Coronary artery (tissue), 2 donors: ENCODE measurements around the gene USP6NL.
A peak's percentile ranks its signal among the peaks of the same experiment; 100 is the strongest.

Experiments used
- DNase-seq: peaks from one replicate; pipeline ENCODE4 v3.0.0-alpha.2; 2017; ENCODE audit warnings: low spot score
- H3K27ac ChIP-seq, 2 donors: fragments of 200-600 bp; sonication (generic); one replicate each; pipeline ENCODE4 v1.5.1; 2016 to 2019
- H3K4me3 ChIP-seq: fragments of 200-600 bp; sonication (generic); 2 replicates; pipeline ENCODE4 v1.5.1; 2016; ENCODE audit warnings: mild to moderate bottlenecking, moderate library complexity
- CTCF ChIP-seq: fragments of 200-600 bp; sonication (generic); IDR thresholded peaks from one replicate; pipeline ENCODE4 v1.5.1; 2019; ENCODE audit warnings: antibody characterized with exemption

The USP6NL gene

GRCh38 chr10:11449761-11450160 lies 161.7 kb downstream of the USP6NL start:
- Histone ChIP-seq H3K27ac (no peak overlapping the region), H3K4me3 (no peak overlapping the region)
- DNase-seq: no peak
- TF ChIP-seq CTCF: no peak

DNA sequence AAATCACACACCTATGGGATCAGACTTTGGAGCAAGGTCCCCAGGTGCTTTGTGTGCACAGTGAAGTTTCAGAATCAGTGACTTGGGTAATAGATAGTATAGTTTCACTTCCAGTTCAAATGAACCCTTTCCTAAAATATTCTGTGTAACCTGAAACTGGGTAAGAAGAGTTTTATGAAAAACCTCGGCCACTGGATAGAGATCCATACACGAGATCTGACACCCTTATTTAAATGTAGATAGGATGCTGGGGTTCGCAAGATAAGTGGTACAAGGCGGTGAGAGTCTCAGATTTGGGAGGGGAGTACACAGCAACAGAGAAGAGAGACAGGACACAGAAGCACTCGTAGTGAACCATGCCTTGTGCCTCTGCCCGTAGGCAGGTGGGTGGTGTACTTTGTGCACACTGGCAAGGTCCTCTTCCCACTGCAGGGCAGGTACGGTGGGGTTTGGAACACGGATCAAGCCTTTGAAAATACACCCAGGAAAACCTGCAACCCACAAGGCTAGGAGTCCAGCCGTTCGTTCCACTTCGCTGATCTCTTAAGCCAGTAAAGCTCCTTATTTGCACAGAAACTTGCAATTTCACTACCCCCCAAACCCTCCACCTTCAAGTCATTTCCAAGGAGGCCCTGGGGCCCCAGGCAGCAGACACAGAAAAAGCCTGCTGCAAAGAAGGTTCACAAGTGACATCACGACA lies 162.8 kb downstream of the USP6NL start:
- DNase-seq: peak; percentile 12
- TF ChIP-seq CTCF: no peak
- Histone ChIP-seq H3K27ac (no peak overlapping the region), H3K4me3 (no peak overlapping the region)

DNA sequence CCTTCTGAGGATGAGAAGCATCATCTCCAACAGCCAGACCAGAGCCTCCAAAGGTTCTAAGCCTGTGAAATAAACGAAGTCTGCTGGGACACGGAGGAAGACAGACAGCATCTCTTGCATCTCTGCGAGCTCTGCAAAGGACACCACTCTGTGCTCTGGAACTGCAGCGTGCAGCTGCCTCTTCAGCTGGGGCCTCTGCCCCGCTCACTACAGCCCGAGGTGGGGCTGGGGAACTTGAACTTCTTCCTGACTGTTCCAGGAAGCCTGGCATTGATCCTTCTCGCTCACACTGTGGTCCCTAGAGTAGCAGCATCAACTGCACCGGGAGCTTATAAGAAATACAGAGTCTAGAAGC lies 163.3 kb downstream of the USP6NL start:
- no peak for TF ChIP-seq CTCF
- peak; percentile 26 for DNase-seq
- no peak overlapping the region for H3K4me3 ChIP-seq
- no peak overlapping the region for H3K27ac ChIP-seq

- peak; percentile 55 for DNase-seq
- no peak for TF ChIP-seq CTCF
- H3K4me3 ChIP-seq: no peak overlapping the region
- H3K27ac ChIP-seq: no peak overlapping the region
Observed at GRCh38 chr10:11447586-11447985, 163.9 kb downstream of the USP6NL start.

DNA sequence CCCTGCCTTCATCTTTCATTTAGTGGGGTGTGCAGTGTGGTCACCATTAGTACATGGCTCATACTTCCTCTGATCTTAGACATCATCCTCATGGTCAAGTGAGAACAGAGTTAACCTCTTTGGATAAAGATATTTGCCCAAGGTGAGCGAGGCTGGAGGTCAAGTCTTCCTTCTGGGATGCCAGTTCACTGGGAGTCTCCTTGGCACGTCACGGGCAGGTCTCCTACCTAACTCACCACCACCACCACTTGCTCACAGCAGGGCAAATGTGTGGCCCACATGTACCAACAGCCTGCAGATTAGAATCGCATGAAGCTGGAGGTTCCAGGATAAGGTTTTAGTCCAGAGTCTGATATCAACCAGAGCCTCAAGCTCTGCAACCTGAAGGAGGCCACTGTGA lies 164.6 kb downstream of the USP6NL start:
- TF ChIP-seq CTCF: no peak
- no peak for DNase-seq
- no peak overlapping the region for H3K27ac ChIP-seq
- no peak overlapping the region for H3K4me3 ChIP-seq

- no peak overlapping the region for H3K4me3 ChIP-seq
- no peak for TF ChIP-seq CTCF
- no peak for DNase-seq
- H3K27ac ChIP-seq: no peak overlapping the region
Observed at GRCh38 chr10:11446133-11446532, 165.3 kb downstream of the USP6NL start.

DNA sequence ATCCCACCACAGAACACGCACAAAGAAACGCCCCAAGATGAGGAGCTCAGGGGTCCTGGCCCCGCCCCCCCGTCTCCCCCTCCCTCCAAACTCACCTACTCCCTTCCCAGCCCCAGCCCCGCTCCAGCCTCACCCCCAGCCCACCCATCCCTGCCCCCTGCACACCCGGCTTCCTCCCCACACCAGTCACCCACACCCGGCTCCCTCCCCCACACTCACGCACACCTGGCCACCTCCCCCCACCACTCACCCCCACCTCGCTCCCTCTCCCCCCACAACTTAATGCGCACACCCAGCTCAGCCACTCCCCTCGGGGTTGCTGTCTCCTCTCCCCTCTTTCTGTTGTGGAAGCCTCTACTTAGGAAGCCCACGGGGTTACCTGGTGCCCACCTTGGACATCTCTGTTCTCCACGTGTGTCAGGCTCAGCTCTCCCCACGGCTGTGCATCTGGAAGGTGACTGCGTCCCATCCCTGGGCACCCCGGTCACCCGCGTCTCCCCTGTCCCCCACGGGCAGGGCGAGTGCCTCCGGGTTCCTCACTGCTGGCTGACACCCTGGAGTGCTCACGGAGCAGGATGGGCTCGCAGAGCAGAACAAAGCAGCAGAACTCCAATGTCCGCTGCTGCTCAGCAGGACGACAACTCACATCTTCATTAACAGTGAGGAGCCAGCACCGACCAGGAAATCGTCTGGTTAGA lies 166.8 kb downstream of the USP6NL start:
- Histone ChIP-seq H3K27ac (no peak overlapping the region), H3K4me3 (no peak overlapping the region)
- no peak for TF ChIP-seq CTCF
- DNase-seq: no peak
